GM23338 (cell line): ENCODE measurements around the gene CBX2. TPM values are rescaled to one million over a fixed set of nuclear protein-coding genes. Genes with fewer than 3 reads are reported as not detected.

Source experiments
- ATAC-seq: fragments of 200-7000 bp; cut with Tn5 transposase; 3 replicates; pipeline ENCODE4 v1.9.1; 2020
- DNase-seq: peaks from one replicate; pipeline ENCODE4 v3.0.0-alpha.2; 2015; ENCODE audit warnings: low spot score
- H2AFZ ChIP-seq: fragments of 200-600 bp; sonication (generic); 2 replicates; pipeline ENCODE4 v1.8.0; 2016; ENCODE audit warnings: antibody characterized with exemption, mild to moderate bottlenecking, moderate library complexity
- H3F3A ChIP-seq: fragments of 200-600 bp; sonication (generic); replicated peaks from 2 replicates; pipeline ENCODE4 v1.8.0; 2017; ENCODE audit warnings: antibody characterized with exemption, mixed run types, low read depth
- H3K27ac ChIP-seq: fragments of 200-600 bp; sonication (generic); 2 replicates; pipeline ENCODE4 v1.6.1; 2016; ENCODE audit warnings: low read depth
- H3K27me3 ChIP-seq: fragments of 200-600 bp; sonication (generic); 2 replicates; pipeline ENCODE4 v1.8.0; 2016; ENCODE audit warnings: mild to moderate bottlenecking, mixed run types, moderate library complexity; ENCODE audit not compliant: insufficient read depth
- H3K36me3 ChIP-seq: fragments of 200-600 bp; sonication (generic); 2 replicates; pipeline ENCODE4 v1.8.0; 2016; ENCODE audit warnings: mild to moderate bottlenecking; ENCODE audit not compliant: insufficient read depth
- H3K4me1 ChIP-seq: fragments of 200-600 bp; sonication (generic); 2 replicates; pipeline ENCODE4 v1.8.0; 2016; ENCODE audit warnings: mild to moderate bottlenecking, moderate library complexity; ENCODE audit not compliant: insufficient read depth
- H3K4me2 ChIP-seq: fragments of 200-600 bp; sonication (generic); 2 replicates; pipeline ENCODE4 v1.7.1; 2017; ENCODE audit warnings: mixed run types
- H3K4me3 ChIP-seq: fragments of 200-600 bp; sonication (generic); 2 replicates; pipeline ENCODE4 v1.6.1; 2016; ENCODE audit warnings: mixed run types
- H3K79me2 ChIP-seq: fragments of 200-600 bp; sonication (generic); replicated peaks from 2 replicates; pipeline ENCODE4 v1.8.0; 2017; ENCODE audit warnings: mild to moderate bottlenecking; ENCODE audit not compliant: insufficient read depth
- H3K9me2 ChIP-seq: fragments of 200-600 bp; sonication (generic); 2 replicates; pipeline ENCODE4 v1.8.0; 2017; ENCODE audit not compliant: insufficient read depth
- H4K20me1 ChIP-seq: fragments of 200-600 bp; sonication (generic); replicated peaks from 2 replicates; pipeline ENCODE4 v1.8.0; 2017; ENCODE audit warnings: mild to moderate bottlenecking; ENCODE audit not compliant: insufficient read depth
- H3K27ac Mint-ChIP-seq: 2 replicates; pipeline ENCODE4 v1.8.0; 2020; ENCODE audit warnings: inconsistent platforms, mild to moderate bottlenecking, moderate library complexity, mixed read lengths
- H3K27me3 Mint-ChIP-seq: 3 replicates; pipeline ENCODE4 v1.8.0; 2022; ENCODE audit warnings: low read depth, mild to moderate bottlenecking, moderate library complexity, mixed read lengths, inconsistent platforms; ENCODE audit not compliant: insufficient read depth, poor library complexity
- H3K36me3 Mint-ChIP-seq: 3 replicates; pipeline ENCODE4 v1.8.0; 2021; ENCODE audit warnings: low read depth, mild to moderate bottlenecking, inconsistent platforms, moderate library complexity, mixed read lengths
- H3K4me1 Mint-ChIP-seq: 3 replicates; pipeline ENCODE4 v1.8.0; 2020; ENCODE audit warnings: mild to moderate bottlenecking, inconsistent platforms, mixed read lengths
- H3K4me3 Mint-ChIP-seq: 3 replicates; pipeline ENCODE4 v1.8.0; 2021; ENCODE audit warnings: moderate library complexity, mild to moderate bottlenecking, inconsistent platforms, mixed read lengths
- H3K9me3 Mint-ChIP-seq: 3 replicates; pipeline ENCODE4 v1.8.0; 2020; ENCODE audit warnings: moderate library complexity, mild to moderate bottlenecking, inconsistent platforms, mixed read lengths
- CREB1 ChIP-seq: fragments of 250-450 bp; sonication (Bioruptor Pico); IDR thresholded peaks from 2 replicates; pipeline ENCODE4 v1.5.0; 2020; ENCODE audit warnings: low read depth, mild to moderate bottlenecking, moderate library complexity
- EZH2 ChIP-seq: fragments of 200-600 bp; sonication (generic); IDR thresholded peaks from one replicate; pipeline ENCODE4 v1.8.0; 2017; ENCODE audit warnings: antibody characterized with exemption, mild to moderate bottlenecking, low read depth; ENCODE audit not compliant: unreplicated experiment
- JUNB ChIP-seq: IDR thresholded peaks from one replicate; pipeline ENCODE4 v1.6.1; 2016; ENCODE audit warnings: antibody characterized with exemption; ENCODE audit not compliant: unreplicated experiment
- NANOG ChIP-seq: IDR thresholded peaks from 2 replicates; pipeline ENCODE4 v1.6.1; 2016; ENCODE audit warnings: antibody characterized with exemption, borderline replicate concordance
- POLR2AphosphoS5 ChIP-seq: IDR thresholded peaks from 2 replicates; pipeline ENCODE4 v1.6.1; 2016; ENCODE audit warnings: antibody characterized with exemption, low read depth
- ZNF114 ChIP-seq: fragments of 250-450 bp; sonication (Bioruptor Pico); IDR thresholded peaks from 2 replicates; pipeline ENCODE4 v1.5.0; 2020; ENCODE audit warnings: mild to moderate bottlenecking, moderate library complexity
- ZNF331 ChIP-seq: fragments of 250-450 bp; sonication (Bioruptor Pico); IDR thresholded peaks from 2 replicates; pipeline ENCODE4 v1.5.0; 2020; ENCODE audit warnings: low read depth, mild to moderate bottlenecking, moderate library complexity
- polyA plus RNA-seq: library from polyadenylated mRNA; unstranded; fragments of >200 nt; fragmentation: Nextera tagmentation; extraction: Ambion mirVana; gene quantifications from 2 replicates; pipeline ENCODE4 v1.2.1, GENCODE V29; 2016
- total RNA-seq: library from RNA; depleted of rRNA; stranded (reverse); fragments of >200 nt; shearing (Covaris generic); gene quantifications from 2 replicates; pipeline ENCODE4 v1.2.3, GENCODE V29; 2014
- TF ChIP-seq, protein P1 (sequence below), 2 experiments: fragments of 200-600 bp in 1 of 2; sonication (generic) in 1 of 2; conservative IDR thresholded peaks; 2 replicates each; pipeline versions ENCODE4 v1.5.1 to v1.6.1; 2016 to 2017; ENCODE audit warnings: antibody characterized with exemption in 2 of 2, low read depth in 2 of 2, mild to moderate bottlenecking in 2 of 2, moderate library complexity in 1 of 2
- TF ChIP-seq, protein P2 (sequence below): fragments of 250-450 bp; sonication (Bioruptor Pico); IDR thresholded peaks from 2 replicates; pipeline ENCODE4 v1.5.0; 2020; ENCODE audit warnings: mild to moderate bottlenecking, moderate library complexity

The CBX2 gene
- total and polyA plus RNA-seq, 2 experiments from 2014 or later: 26.6 to 114 TPM

DNA sequence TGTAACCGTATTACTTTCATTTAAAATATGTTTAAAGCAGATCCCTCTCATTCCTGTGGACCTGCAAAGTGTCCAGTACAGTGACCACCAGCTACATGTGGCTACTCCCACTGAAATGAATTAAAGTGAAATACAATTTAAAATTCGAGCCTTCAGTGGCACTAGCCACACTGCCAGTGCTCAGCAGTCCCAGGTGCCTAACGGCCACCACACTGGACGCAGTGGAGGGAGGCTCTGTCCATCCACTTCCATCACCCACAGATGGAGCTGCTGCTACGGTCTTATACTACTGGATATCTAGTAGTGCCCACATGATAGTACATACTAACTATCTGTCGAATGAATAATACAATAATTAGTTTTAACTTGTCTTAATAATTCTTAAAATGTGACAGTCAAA is 2.3 kb upstream of the CBX2 start:
- Mint-ChIP-seq H3K36me3 (peaks cover 20% of the 10 kb centered on the region), H3K4me3 (0 out of 3 replicates have a peak overlapping the region, but pooled peaks have one; percentile 33), H3K9me3 (no peaks in the 10 kb centered on the region; the same call in 2 of the 3 replicates), H3K4me1 (peaks cover 35% of the 10 kb centered on the region), H3K27ac (no peak overlapping the region), H3K27me3 (peaks cover 18% of the 10 kb centered on the region)
- Histone ChIP-seq H3K4me2 (peak overlapping the region; percentile 74), H4K20me1 (peaks cover 14% of the 10 kb centered on the region; the same call in 1 of the 2 replicates), H3K79me2 (peaks cover 21% of the 10 kb centered on the region), H3K27ac (no peak overlapping the region), H3K4me1 (peaks cover 23% of the 10 kb centered on the region), H2AFZ (no peak overlapping the region), H3K27me3 (peaks cover 12% of the 10 kb centered on the region), H3K4me3 (no peak overlapping the region), H3K9me2 (no peaks in the 10 kb centered on the region), H3K36me3 (peaks cover 5% of the 10 kb centered on the region; the same call in 1 of the 2 replicates), H3F3A (peaks cover 15% of the 10 kb centered on the region; the same call in 1 of the 2 replicates)
- TF ChIP-seq, protein P1, sequence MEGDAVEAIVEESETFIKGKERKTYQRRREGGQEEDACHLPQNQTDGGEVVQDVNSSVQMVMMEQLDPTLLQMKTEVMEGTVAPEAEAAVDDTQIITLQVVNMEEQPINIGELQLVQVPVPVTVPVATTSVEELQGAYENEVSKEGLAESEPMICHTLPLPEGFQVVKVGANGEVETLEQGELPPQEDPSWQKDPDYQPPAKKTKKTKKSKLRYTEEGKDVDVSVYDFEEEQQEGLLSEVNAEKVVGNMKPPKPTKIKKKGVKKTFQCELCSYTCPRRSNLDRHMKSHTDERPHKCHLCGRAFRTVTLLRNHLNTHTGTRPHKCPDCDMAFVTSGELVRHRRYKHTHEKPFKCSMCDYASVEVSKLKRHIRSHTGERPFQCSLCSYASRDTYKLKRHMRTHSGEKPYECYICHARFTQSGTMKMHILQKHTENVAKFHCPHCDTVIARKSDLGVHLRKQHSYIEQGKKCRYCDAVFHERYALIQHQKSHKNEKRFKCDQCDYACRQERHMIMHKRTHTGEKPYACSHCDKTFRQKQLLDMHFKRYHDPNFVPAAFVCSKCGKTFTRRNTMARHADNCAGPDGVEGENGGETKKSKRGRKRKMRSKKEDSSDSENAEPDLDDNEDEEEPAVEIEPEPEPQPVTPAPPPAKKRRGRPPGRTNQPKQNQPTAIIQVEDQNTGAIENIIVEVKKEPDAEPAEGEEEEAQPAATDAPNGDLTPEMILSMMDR (conservative IDR thresholded peaks at IDR 0.05; ENCODE audit: low read depth in 2 of 2): 0 out of 4 replicates have a peak, but pooled peaks of 1 of the 2 experiments have one; percentile 3
- TF ChIP-seq NANOG: no peak
- TF ChIP-seq JUNB: no peak
- ATAC-seq (no peak), DNase-seq (no peak)

DNA sequence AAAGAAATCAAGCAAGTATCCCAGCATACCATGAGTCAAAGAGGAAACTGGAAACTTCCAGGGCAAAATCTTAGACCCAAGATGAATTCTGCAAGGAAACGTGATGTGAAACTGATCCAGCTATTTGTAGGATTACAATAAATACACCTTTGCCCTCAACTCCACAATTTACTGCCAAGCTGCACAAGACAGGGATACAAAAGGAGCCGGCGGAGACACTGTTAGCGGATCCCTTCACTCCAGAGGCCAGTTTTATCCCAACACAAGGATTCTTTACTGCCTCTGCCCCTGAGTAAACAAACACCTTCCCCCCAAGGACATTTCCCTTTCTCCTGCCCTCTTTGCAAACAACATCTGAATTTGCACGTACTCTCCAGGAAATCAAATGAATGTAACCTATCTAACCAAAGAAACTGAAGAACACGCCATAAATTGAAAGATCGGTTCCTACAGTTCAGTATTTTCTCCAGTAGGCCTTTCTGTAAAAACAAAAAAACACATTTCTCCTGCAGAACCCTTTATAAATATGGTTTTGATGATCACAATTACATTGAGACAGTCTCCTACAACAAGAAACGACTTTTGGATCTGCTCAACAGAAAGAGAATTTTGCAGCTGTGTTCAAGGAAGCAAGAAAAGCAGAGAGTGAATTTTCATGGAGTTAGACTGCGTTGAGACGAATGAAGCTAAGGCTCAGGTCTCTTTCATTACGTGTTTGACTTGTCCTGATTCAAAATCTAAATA is 1.4 kb upstream of the CBX2 start:
- Mint-ChIP-seq H3K4me3 (peak overlapping the region; percentile 85), H3K4me1 (peaks cover 44% of the 10 kb centered on the region), H3K27ac (peak overlapping the region; percentile 95; the same call in 1 of the 2 replicates), H3K9me3 (no peaks in the 10 kb centered on the region; the same call in 2 of the 3 replicates), H3K36me3 (peaks cover 29% of the 10 kb centered on the region), H3K27me3 (peaks cover 17% of the 10 kb centered on the region)
- Histone ChIP-seq H3F3A (peaks cover 15% of the 10 kb centered on the region; the same call in 1 of the 2 replicates), H4K20me1 (peaks cover 22% of the 10 kb centered on the region), H2AFZ (no peak overlapping the region; the same call in 1 of the 2 replicates), H3K4me3 (peak overlapping the region; percentile 54), H3K36me3 (peaks cover 8% of the 10 kb centered on the region; the same call in 1 of the 2 replicates), H3K79me2 (peaks cover 30% of the 10 kb centered on the region), H3K4me1 (peaks cover 23% of the 10 kb centered on the region), H3K9me2 (no peaks in the 10 kb centered on the region), H3K27me3 (peaks cover 12% of the 10 kb centered on the region), H3K27ac (no peak overlapping the region), H3K4me2 (peak overlapping the region; percentile 74)
- ATAC-seq (peak; percentile 9), DNase-seq (peak; percentile 44)
- no peak for TF ChIP-seq POLR2AphosphoS5
- TF ChIP-seq, protein P2, sequence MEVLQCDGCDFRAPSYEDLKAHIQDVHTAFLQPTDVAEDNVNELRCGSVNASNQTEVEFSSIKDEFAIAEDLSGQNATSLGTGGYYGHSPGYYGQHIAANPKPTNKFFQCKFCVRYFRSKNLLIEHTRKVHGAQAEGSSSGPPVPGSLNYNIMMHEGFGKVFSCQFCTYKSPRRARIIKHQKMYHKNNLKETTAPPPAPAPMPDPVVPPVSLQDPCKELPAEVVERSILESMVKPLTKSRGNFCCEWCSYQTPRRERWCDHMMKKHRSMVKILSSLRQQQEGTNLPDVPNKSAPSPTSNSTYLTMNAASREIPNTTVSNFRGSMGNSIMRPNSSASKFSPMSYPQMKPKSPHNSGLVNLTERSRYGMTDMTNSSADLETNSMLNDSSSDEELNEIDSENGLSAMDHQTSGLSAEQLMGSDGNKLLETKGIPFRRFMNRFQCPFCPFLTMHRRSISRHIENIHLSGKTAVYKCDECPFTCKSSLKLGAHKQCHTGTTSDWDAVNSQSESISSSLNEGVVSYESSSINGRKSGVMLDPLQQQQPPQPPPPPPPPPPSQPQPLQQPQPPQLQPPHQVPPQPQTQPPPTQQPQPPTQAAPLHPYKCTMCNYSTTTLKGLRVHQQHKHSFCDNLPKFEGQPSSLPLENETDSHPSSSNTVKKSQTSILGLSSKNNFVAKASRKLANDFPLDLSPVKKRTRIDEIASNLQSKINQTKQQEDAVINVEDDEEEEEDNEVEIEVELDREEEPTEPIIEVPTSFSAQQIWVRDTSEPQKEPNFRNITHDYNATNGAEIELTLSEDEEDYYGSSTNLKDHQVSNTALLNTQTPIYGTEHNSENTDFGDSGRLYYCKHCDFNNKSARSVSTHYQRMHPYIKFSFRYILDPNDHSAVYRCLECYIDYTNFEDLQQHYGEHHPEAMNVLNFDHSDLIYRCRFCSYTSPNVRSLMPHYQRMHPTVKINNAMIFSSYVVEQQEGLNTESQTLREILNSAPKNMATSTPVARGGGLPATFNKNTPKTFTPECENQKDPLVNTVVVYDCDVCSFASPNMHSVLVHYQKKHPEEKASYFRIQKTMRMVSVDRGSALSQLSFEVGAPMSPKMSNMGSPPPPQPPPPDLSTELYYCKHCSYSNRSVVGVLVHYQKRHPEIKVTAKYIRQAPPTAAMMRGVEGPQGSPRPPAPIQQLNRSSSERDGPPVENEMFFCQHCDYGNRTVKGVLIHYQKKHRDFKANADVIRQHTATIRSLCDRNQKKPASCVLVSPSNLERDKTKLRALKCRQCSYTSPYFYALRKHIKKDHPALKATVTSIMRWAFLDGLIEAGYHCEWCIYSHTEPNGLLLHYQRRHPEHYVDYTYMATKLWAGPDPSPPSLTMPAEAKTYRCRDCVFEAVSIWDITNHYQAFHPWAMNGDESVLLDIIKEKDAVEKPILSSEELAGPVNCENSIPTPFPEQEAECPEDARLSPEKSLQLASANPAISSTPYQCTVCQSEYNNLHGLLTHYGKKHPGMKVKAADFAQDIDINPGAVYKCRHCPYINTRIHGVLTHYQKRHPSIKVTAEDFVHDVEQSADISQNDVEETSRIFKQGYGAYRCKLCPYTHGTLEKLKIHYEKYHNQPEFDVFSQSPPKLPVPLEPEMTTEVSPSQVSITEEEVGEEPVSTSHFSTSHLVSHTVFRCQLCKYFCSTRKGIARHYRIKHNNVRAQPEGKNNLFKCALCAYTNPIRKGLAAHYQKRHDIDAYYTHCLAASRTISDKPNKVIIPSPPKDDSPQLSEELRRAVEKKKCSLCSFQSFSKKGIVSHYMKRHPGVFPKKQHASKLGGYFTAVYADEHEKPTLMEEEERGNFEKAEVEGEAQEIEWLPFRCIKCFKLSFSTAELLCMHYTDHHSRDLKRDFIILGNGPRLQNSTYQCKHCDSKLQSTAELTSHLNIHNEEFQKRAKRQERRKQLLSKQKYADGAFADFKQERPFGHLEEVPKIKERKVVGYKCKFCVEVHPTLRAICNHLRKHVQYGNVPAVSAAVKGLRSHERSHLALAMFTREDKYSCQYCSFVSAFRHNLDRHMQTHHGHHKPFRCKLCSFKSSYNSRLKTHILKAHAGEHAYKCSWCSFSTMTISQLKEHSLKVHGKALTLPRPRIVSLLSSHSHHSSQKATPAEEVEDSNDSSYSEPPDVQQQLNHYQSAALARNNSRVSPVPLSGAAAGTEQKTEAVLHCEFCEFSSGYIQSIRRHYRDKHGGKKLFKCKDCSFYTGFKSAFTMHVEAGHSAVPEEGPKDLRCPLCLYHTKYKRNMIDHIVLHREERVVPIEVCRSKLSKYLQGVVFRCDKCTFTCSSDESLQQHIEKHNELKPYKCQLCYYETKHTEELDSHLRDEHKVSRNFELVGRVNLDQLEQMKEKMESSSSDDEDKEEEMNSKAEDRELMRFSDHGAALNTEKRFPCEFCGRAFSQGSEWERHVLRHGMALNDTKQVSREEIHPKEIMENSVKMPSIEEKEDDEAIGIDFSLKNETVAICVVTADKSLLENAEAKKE: no peak
- TF ChIP-seq, protein P1 (conservative IDR thresholded peaks at IDR 0.05; ENCODE audit: low read depth in 2 of 2): no peak
- TF ChIP-seq NANOG: no peak
- TF ChIP-seq ZNF114 (CRISPR knock-in tag): no peak
- TF ChIP-seq EZH2: no peak
- TF ChIP-seq ZNF331 (CRISPR knock-in tag): no peak
- TF ChIP-seq CREB1 (CRISPR knock-in tag): no peak
